ENCODE results near the gene COL5A1. TPM values are rescaled to one million over a fixed set of nuclear protein-coding genes. Genes with fewer than 3 reads are reported as not detected.

Gene COL5A1
- polyA plus RNA-seq, 3 donors: 0.01 TPM; not detected in 2

GRCh38 chr9:134828892-134829291, 187.3 kb downstream of the COL5A1 start:
- no peak overlapping the region for H3K9ac ChIP-seq (ENCODE audit: insufficient read depth, low read length, poor library complexity, severe bottlenecking)
- H3K36me3 ChIP-seq (replicated peaks in 1 of 2; ENCODE audit: control insufficient read depth in 1 of 2, insufficient read depth in 2 of 2, low read length in 2 of 2): no peaks in the 10 kb centered on the region
- no peaks in the 10 kb centered on the region for H3K36me3 Mint-ChIP-seq
- H3K4me3 Mint-ChIP-seq: no peak overlapping the region
- peaks cover 0 to under 1% (median 0%) of the 10 kb centered on the region in 7 donors for H3K9me3 Mint-ChIP-seq
- no peaks in the 10 kb centered on the region for H3K4me1 ChIP-seq (ENCODE audit: control insufficient read depth in 1 of 2, insufficient read depth in 2 of 2, low read length in 2 of 2)
- H3K27me3 Mint-ChIP-seq (ENCODE audit: low read depth in 3 of 3): peaks cover 0 to 6% (median 6%) of the 10 kb centered on the region in 3 donors
- H3K27ac ChIP-seq (ENCODE audit: low read depth in 1 of 2, low read length in 2 of 2): no peak overlapping the region
- H3K4me3 ChIP-seq (replicated peaks in 1 of 3; ENCODE audit: low read depth in 2 of 3, low read length in 3 of 3): no peak overlapping the region
- no peak for TF ChIP-seq CTCF (IDR thresholded peaks at IDR 0.05)
- H3K9me3 ChIP-seq (replicated peaks in 1 of 2; ENCODE audit: control insufficient read depth in 1 of 2, insufficient read depth in 1 of 2, low read length in 2 of 2): no peaks in the 10 kb centered on the region
- H3K27ac Mint-ChIP-seq: no peak overlapping the region
- intact Hi-C loops (cut with micrococcal nuclease): no loop called here
- no peak overlapping the region for H3K4me2 ChIP-seq (replicated peaks; ENCODE audit: extremely low read depth, low read length, poor library complexity, severe bottlenecking)
- H4K20me1 ChIP-seq (ENCODE audit: insufficient read depth, low read length): no peaks in the 10 kb centered on the region
- no peaks in the 10 kb centered on the region for H3K4me1 Mint-ChIP-seq
- H2AFZ ChIP-seq (ENCODE audit: insufficient read depth, low read depth, low read length, poor library complexity, severe bottlenecking): no peak overlapping the region
- H3K79me2 ChIP-seq (ENCODE audit: insufficient read depth, low read length): no peaks in the 10 kb centered on the region
- 96% methylated on average over 10 of the region's 11 CpGs for WGBS (ENCODE audit: insufficient coverage)
- no peaks in the 10 kb centered on the region for H3K27me3 ChIP-seq (ENCODE audit: control insufficient read depth in 2 of 2, insufficient read depth in 2 of 2, low read length in 2 of 2)
- no peak for DNase-seq

- H3K27ac Mint-ChIP-seq: no peak overlapping the region
- Histone ChIP-seq H3K27me3 (ENCODE audit: control insufficient read depth in 2 of 2, insufficient read depth in 2 of 2, low read length in 2 of 2) (no peaks in the 10 kb centered on the region), H3K79me2 (ENCODE audit: insufficient read depth, low read length) (no peaks in the 10 kb centered on the region), H3K9me3 (replicated peaks in 1 of 2; ENCODE audit: control insufficient read depth in 1 of 2, insufficient read depth in 1 of 2, low read length in 2 of 2) (no peaks in the 10 kb centered on the region), H3K27ac (ENCODE audit: low read depth in 1 of 2, low read length in 2 of 2) (no peak overlapping the region), H4K20me1 (ENCODE audit: insufficient read depth, low read length) (no peaks in the 10 kb centered on the region), H3K4me3 (replicated peaks in 1 of 3; ENCODE audit: low read depth in 2 of 3, low read length in 3 of 3) (no peak overlapping the region), H3K4me2 (replicated peaks; ENCODE audit: extremely low read depth, low read length, poor library complexity, severe bottlenecking) (no peak overlapping the region), H3K36me3 (replicated peaks in 1 of 2; ENCODE audit: control insufficient read depth in 1 of 2, insufficient read depth in 2 of 2, low read length in 2 of 2) (no peaks in the 10 kb centered on the region), H2AFZ (ENCODE audit: insufficient read depth, low read depth, low read length, poor library complexity, severe bottlenecking) (no peak overlapping the region), H3K9ac (ENCODE audit: insufficient read depth, low read length, poor library complexity, severe bottlenecking) (no peak overlapping the region), H3K4me1 (ENCODE audit: control insufficient read depth in 1 of 2, insufficient read depth in 2 of 2, low read length in 2 of 2) (no peaks in the 10 kb centered on the region)
- no peaks in the 10 kb centered on the region for H3K4me1 Mint-ChIP-seq
- H3K4me3 Mint-ChIP-seq: no peak overlapping the region
- intact Hi-C loops (cut with micrococcal nuclease): no loop called here
- no peaks in the 10 kb centered on the region for H3K9me3 Mint-ChIP-seq
- peaks cover 0 to 6% (median 6%) of the 10 kb centered on the region in 3 donors for H3K27me3 Mint-ChIP-seq (ENCODE audit: low read depth in 3 of 3)
- DNase-seq: no peak
- no peak for TF ChIP-seq CTCF (IDR thresholded peaks at IDR 0.05)
- WGBS (ENCODE audit: insufficient coverage): 90% methylated on average over 35 of the region's 35 CpGs
- H3K36me3 Mint-ChIP-seq: no peaks in the 10 kb centered on the region
Measured at GRCh38 chr9:134829356-134829937, 187.8 kb downstream of the COL5A1 start.

Data from CD14-positive monocyte (primary cell).